KMS-11 (cell line): Measurements from ENCODE around the gene ADAMTS12.

Experiments
- H2AFZ ChIP-seq: fragments of 200-600 bp; sonication (generic); 2 replicates; pipeline ENCODE4 v1.6.1; 2016; ENCODE audit warnings: antibody characterized with exemption, mixed run types, low read depth
- H3K27ac ChIP-seq: fragments of 200-600 bp; sonication (generic); 2 replicates; pipeline ENCODE4 v1.6.1; 2016; ENCODE audit warnings: mild to moderate bottlenecking, mixed run types
- H3K27me3 ChIP-seq: fragments of 200-600 bp; sonication (generic); 2 replicates; pipeline ENCODE4 v1.6.1; 2017; ENCODE audit warnings: mild to moderate bottlenecking, low read depth, mixed run types, moderate library complexity; ENCODE audit not compliant: insufficient read depth
- H3K36me3 ChIP-seq: fragments of 200-600 bp; sonication (generic); 2 replicates; pipeline ENCODE4 v1.6.1; 2017; ENCODE audit warnings: mild to moderate bottlenecking, mixed run types; ENCODE audit not compliant: insufficient read depth
- H3K4me1 ChIP-seq: fragments of 200-600 bp; sonication (generic); 2 replicates; pipeline ENCODE4 v1.6.1; 2016; ENCODE audit warnings: mild to moderate bottlenecking, low read depth, mixed run types; ENCODE audit not compliant: poor library complexity, severe bottlenecking
- H3K4me2 ChIP-seq: fragments of 200-600 bp; sonication (generic); 2 replicates; pipeline ENCODE4 v1.7.0; 2016; ENCODE audit warnings: mild to moderate bottlenecking, mixed run types
- H3K4me3 ChIP-seq: fragments of 200-600 bp; sonication (generic); IDR thresholded peaks from 2 replicates; pipeline ENCODE4 v1.6.1; 2017; ENCODE audit warnings: low read depth, low read length, mixed read lengths; ENCODE audit not compliant: insufficient read depth
- H3K79me2 ChIP-seq: fragments of 200-600 bp; sonication (generic); 2 replicates; pipeline ENCODE4 v1.6.1; 2016; ENCODE audit warnings: low read depth, mixed run types; ENCODE audit not compliant: insufficient read depth
- H3K9ac ChIP-seq: fragments of 200-600 bp; sonication (generic); 2 replicates; pipeline ENCODE4 v1.6.1; 2016; ENCODE audit warnings: mild to moderate bottlenecking, mixed run types
- H4K20me1 ChIP-seq: fragments of 200-600 bp; sonication (generic); 2 replicates; pipeline ENCODE4 v1.6.1; 2016; ENCODE audit warnings: mild to moderate bottlenecking, mixed run types; ENCODE audit not compliant: insufficient read depth
- TF ChIP-seq, protein P1 (sequence below): fragments of 200-600 bp; sonication (generic); conservative IDR thresholded peaks from 2 replicates; pipeline ENCODE4 v1.6.1; 2017; ENCODE audit warnings: low read depth, mild to moderate bottlenecking, antibody characterized with exemption, low read length, moderate library complexity, mixed read lengths

The ADAMTS12 gene

DNA sequence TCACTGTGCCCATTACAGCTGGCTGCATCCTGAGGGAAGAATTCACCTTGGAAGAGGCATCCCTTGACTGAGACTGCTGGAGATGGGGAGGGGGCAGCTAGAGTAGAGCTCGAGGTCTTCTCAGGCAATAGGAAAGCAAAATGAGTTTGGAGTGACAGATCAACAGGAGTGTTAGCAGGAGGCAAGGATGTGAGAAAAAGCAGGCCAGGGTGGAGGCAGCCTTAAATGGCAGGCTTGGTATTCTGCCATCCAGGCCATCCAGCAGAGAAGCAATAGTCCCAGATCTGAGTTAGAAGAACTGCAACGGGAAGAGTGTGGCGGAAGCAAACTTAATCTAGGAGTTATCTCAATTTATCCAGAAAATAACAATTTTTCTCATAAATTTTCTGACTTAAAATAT is 6.1 kb downstream of the ADAMTS12 start:
- H3K9ac ChIP-seq = no peak overlapping the region
- no peak overlapping the region for H2AFZ ChIP-seq
- no peak overlapping the region for H3K4me2 ChIP-seq
- no peak overlapping the region for H3K27ac ChIP-seq
- no peaks in the 10 kb centered on the region for H3K27me3 ChIP-seq
- no peaks in the 10 kb centered on the region for H3K36me3 ChIP-seq
- no peaks in the 10 kb centered on the region for H3K4me1 ChIP-seq
- H4K20me1 ChIP-seq = no peaks in the 10 kb centered on the region
- no peaks in the 10 kb centered on the region for H3K79me2 ChIP-seq
- TF ChIP-seq, protein P1, sequence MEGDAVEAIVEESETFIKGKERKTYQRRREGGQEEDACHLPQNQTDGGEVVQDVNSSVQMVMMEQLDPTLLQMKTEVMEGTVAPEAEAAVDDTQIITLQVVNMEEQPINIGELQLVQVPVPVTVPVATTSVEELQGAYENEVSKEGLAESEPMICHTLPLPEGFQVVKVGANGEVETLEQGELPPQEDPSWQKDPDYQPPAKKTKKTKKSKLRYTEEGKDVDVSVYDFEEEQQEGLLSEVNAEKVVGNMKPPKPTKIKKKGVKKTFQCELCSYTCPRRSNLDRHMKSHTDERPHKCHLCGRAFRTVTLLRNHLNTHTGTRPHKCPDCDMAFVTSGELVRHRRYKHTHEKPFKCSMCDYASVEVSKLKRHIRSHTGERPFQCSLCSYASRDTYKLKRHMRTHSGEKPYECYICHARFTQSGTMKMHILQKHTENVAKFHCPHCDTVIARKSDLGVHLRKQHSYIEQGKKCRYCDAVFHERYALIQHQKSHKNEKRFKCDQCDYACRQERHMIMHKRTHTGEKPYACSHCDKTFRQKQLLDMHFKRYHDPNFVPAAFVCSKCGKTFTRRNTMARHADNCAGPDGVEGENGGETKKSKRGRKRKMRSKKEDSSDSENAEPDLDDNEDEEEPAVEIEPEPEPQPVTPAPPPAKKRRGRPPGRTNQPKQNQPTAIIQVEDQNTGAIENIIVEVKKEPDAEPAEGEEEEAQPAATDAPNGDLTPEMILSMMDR = no peak
- no peak overlapping the region for H3K4me3 ChIP-seq

DNA sequence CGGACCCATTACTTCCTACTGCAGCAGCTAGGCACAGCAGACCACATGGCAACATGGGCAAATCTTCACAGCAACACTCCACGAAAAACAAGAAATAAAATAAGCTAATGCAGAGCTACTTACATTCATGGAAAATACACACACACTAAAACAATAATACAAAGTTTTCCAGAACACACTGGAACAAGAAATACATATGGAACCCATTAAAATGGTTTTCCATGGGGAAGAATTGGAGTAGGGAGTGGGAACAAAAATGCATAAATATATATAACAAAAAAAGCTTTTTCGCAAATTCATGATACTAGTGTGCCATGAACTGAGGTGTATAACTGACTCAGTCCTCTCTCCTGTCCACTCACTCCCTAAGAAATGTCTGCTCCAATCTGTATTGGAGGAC is 8.3 kb downstream of the ADAMTS12 start:
- Histone ChIP-seq H4K20me1 (no peaks in the 10 kb centered on the region), H3K4me1 (no peaks in the 10 kb centered on the region), H3K79me2 (no peaks in the 10 kb centered on the region), H3K4me2 (no peak overlapping the region), H3K36me3 (no peaks in the 10 kb centered on the region), H3K27ac (no peak overlapping the region), H3K27me3 (no peaks in the 10 kb centered on the region), H2AFZ (no peak overlapping the region), H3K9ac (no peak overlapping the region), H3K4me3 (no peak overlapping the region)
- TF ChIP-seq, protein P1 = no peak

DNA sequence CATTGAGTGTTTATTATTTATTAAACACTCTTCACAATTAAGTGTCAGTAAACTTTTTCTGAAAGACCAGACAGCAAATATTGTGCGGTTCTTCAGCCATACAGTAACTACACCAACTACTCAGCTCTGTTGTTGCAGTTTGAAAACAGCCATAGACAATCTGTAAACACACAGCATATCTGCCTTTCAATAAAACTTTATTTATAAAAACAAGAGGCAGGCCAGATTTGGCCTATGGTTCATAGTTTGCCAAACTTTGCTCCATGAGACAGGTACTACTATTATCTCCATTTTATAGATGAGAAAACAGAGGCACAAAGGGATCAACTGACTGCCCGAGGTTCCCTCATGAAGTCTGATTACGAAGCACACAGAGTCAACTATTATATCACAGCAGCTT is 11.5 kb downstream of the ADAMTS12 start:
- H4K20me1 ChIP-seq = no peaks in the 10 kb centered on the region
- H3K4me1 ChIP-seq = no peaks in the 10 kb centered on the region
- no peak overlapping the region for H3K27ac ChIP-seq
- H3K36me3 ChIP-seq = no peaks in the 10 kb centered on the region
- no peaks in the 10 kb centered on the region for H3K79me2 ChIP-seq
- no peak overlapping the region for H3K4me2 ChIP-seq
- no peaks in the 10 kb centered on the region for H3K27me3 ChIP-seq
- no peak overlapping the region for H3K4me3 ChIP-seq
- no peak overlapping the region for H3K9ac ChIP-seq
- no peak overlapping the region for H2AFZ ChIP-seq
- TF ChIP-seq, protein P1 = no peak

DNA sequence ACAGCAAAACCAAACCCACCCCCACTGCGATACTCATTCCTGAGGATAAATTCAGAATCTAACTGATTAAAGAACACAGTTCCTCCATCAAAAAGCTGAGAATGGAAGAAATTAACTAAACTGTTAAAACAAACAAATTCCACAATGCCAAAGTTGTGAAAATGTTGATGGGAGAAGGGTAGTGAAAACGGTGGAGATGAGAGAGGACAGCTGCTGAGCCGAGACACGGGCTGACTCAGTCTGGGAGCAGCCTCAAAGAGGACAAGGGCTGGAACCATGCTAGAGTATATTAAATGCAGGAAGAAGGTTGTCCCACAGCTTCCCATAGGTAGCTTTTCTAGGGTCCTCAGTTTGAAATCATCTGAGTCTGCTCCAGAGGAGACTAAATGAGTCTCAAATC is 14.3 kb downstream of the ADAMTS12 start:
- H3K27me3 ChIP-seq = no peaks in the 10 kb centered on the region
- H3K4me3 ChIP-seq = no peak overlapping the region
- no peak overlapping the region for H3K4me2 ChIP-seq
- H3K79me2 ChIP-seq = no peaks in the 10 kb centered on the region
- TF ChIP-seq, protein P1 = no peak
- no peaks in the 10 kb centered on the region for H3K4me1 ChIP-seq
- no peak overlapping the region for H3K27ac ChIP-seq
- no peaks in the 10 kb centered on the region for H3K36me3 ChIP-seq
- no peak overlapping the region for H3K9ac ChIP-seq
- H2AFZ ChIP-seq = no peak overlapping the region
- no peaks in the 10 kb centered on the region for H4K20me1 ChIP-seq
